ENCODE measurements around the gene LPP.

DNA sequence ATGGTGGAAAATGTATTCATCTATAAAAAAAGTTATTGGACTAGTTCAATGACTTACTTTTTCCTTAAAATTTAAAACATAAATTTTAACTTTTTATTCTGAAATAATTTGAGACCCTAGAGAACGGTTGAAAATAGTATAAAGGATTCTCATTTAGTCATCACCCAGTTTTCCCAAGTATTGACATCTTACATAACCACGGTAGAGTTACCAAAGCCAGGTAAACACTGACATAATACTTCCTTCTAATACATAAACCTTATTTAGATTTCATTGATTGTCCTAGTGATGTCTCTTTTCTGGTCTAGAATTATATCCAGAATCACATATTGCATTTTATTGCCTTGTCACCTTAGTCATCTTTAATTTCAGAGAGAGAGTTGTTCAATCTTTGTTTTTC lies 319.1 kb downstream of the LPP start:
- TF ChIP-seq, protein P1, sequence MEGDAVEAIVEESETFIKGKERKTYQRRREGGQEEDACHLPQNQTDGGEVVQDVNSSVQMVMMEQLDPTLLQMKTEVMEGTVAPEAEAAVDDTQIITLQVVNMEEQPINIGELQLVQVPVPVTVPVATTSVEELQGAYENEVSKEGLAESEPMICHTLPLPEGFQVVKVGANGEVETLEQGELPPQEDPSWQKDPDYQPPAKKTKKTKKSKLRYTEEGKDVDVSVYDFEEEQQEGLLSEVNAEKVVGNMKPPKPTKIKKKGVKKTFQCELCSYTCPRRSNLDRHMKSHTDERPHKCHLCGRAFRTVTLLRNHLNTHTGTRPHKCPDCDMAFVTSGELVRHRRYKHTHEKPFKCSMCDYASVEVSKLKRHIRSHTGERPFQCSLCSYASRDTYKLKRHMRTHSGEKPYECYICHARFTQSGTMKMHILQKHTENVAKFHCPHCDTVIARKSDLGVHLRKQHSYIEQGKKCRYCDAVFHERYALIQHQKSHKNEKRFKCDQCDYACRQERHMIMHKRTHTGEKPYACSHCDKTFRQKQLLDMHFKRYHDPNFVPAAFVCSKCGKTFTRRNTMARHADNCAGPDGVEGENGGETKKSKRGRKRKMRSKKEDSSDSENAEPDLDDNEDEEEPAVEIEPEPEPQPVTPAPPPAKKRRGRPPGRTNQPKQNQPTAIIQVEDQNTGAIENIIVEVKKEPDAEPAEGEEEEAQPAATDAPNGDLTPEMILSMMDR (IDR thresholded peaks at IDR 0.05; ENCODE audit: borderline replicate concordance, extremely low read depth, low read length, poor library complexity, severe bottlenecking): no peak
- no peak for TF ChIP-seq EZH2 (IDR thresholded peaks at IDR 0.05; ENCODE audit: borderline replicate concordance, low read depth, low read length, severe bottlenecking)

Measured in DND-41 (cell line).